Smooth muscle cell (in vitro differentiated cells): Measurements from ENCODE around the gene PBX3. TPM values are rescaled to one million over a fixed set of nuclear protein-coding genes. Genes with fewer than 3 reads are reported as not detected.

ENCODE experiments used
- DNase-seq: peaks from one replicate; lab custom pipeline; 2025; ENCODE audit not compliant: unreplicated experiment; lab: John Stamatoyannopoulos, UW
- H2AFZ ChIP-seq: fragments of 200-600 bp; sonication (generic); 2 replicates; pipeline ENCODE4 v1.6.0; 2016; ENCODE audit warnings: antibody characterized with exemption, low read depth, mild to moderate bottlenecking
- H3F3A ChIP-seq: fragments of 200-600 bp; sonication (generic); 2 replicates; pipeline ENCODE4 v1.6.0; 2017; ENCODE audit warnings: antibody characterized with exemption, low read depth
- H3K27ac ChIP-seq: fragments of 200-600 bp; sonication (generic); 2 replicates; pipeline ENCODE4 v1.5.1; 2016; ENCODE audit warnings: low read depth, mild to moderate bottlenecking
- H3K27me3 ChIP-seq: fragments of 200-600 bp; sonication (generic); 2 replicates; pipeline ENCODE4 v1.6.1; 2016; ENCODE audit warnings: low read depth, mild to moderate bottlenecking
- H3K36me3 ChIP-seq: fragments of 200-600 bp; sonication (generic); 2 replicates; pipeline ENCODE4 v1.5.1; 2016; ENCODE audit warnings: low read depth
- H3K4me1 ChIP-seq: fragments of 200-600 bp; sonication (generic); 2 replicates; pipeline ENCODE4 v1.5.1; 2016; ENCODE audit warnings: low read depth
- H3K4me2 ChIP-seq: fragments of 200-600 bp; sonication (generic); 2 replicates; pipeline ENCODE4 v1.6.0; 2016; ENCODE audit warnings: mild to moderate bottlenecking
- H3K4me3 ChIP-seq: fragments of 200-600 bp; sonication (generic); 2 replicates; pipeline ENCODE4 v1.5.1; 2016; ENCODE audit warnings: mild to moderate bottlenecking
- H3K79me2 ChIP-seq: fragments of 200-600 bp; sonication (generic); 2 replicates; pipeline ENCODE4 v1.6.0; 2016; ENCODE audit warnings: low read depth, mild to moderate bottlenecking
- H3K9ac ChIP-seq: fragments of 200-600 bp; sonication (generic); 2 replicates; pipeline ENCODE4 v1.6.0; 2016; ENCODE audit warnings: low read depth
- H3K9me3 ChIP-seq: fragments of 200-600 bp; sonication (generic); replicated peaks from 2 replicates; pipeline ENCODE4 v1.5.1; 2016; ENCODE audit warnings: low read depth
- H4K20me1 ChIP-seq: fragments of 200-600 bp; sonication (generic); 2 replicates; pipeline ENCODE4 v1.6.0; 2016; ENCODE audit warnings: low read depth
- CTCF ChIP-seq: fragments of 200-600 bp; sonication (generic); IDR thresholded peaks from 2 replicates; pipeline ENCODE4 v1.5.1; 2017; ENCODE audit warnings: borderline replicate concordance, mild to moderate bottlenecking, antibody characterized with exemption; ENCODE audit not compliant: insufficient read depth, poor library complexity, severe bottlenecking
- WGBS: methylation state at CpG from one replicate; pipeline ENCODE4 v1.1.7; 2016; ENCODE audit warnings: low lambda C conversion rate; 5-methylcytosine and 5-hydroxymethylcytosine counted together
- polyA plus RNA-seq: library from polyadenylated mRNA; unstranded; fragments of >200 nt; fragmentation: Nextera tagmentation; extraction: Ambion mirVana; gene quantifications from 2 replicates; pipeline ENCODE4 v1.2.1, GENCODE V29; 2016
- total RNA-seq: library from RNA; depleted of rRNA; stranded (reverse); fragments of >200 nt; gene quantifications from 2 replicates; pipeline ENCODE4 v1.2.3, GENCODE V29; 2014

The PBX3 gene
- total RNA-seq (28.7 and 34.6 TPM in 2 replicates), polyA plus RNA-seq (15.3 and 16.4 TPM in 2 replicates)

DNA sequence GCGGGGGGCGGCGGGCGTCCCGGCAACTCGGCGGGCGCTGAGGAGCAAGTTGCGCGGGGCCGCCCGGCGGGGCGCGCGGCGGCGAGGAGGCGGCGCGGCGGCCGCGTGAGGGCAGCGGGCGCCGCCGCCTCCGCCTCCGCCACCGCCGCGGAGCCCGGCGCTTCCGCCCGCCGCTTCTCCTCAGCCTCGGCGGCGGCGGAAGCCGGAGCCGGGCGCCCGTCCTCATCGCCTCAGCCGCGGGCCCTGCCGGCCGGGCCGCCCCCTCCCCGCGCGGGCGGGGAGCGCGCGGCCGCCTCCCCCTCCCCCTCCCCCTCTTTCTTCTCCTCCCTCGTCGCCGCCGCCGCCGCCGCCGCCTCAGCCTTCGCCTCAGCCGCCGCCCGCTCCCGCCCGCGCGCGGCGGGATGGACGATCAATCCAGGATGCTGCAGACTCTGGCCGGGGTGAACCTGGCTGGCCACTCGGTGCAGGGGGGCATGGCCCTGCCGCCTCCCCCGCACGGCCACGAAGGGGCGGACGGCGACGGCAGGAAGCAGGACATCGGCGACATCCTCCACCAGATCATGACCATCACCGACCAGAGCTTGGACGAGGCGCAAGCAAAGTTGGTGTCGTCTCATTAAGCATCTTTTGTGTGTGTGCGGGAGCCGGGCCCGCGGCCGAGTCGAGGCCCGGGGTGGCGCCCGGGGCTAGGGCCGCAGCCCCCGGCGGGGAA is at the start of gene PBX3:
Gene PBX3, plus strand, starts transcription at position 321 of the 712 bp plus-strand sequence.
- peaks cover 13% of the 10 kb centered on the region for H4K20me1 ChIP-seq
- H3K27me3 ChIP-seq, result no peaks in the 10 kb centered on the region
- no peaks in the 10 kb centered on the region for H3K9me3 ChIP-seq
- H3K79me2 ChIP-seq, result peaks cover 36% of the 10 kb centered on the region
- peaks cover 11% of the 10 kb centered on the region for H3F3A ChIP-seq
- TF ChIP-seq CTCF, result no peak
- peaks cover 34% of the 10 kb centered on the region for H3K4me1 ChIP-seq
- H3K36me3 ChIP-seq, result no peaks in the 10 kb centered on the region
- peak within 1 kb of the TSS; percentile 88 for H3K4me3 ChIP-seq
- H3K27ac ChIP-seq, result no peak within 1 kb of the TSS
- DNase-seq, result no peak
- peak within 1 kb of the TSS; percentile 92 for H3K4me2 ChIP-seq
- peak within 1 kb of the TSS; percentile 97 for H2AFZ ChIP-seq
- peak within 1 kb of the TSS; percentile 34 for H3K9ac ChIP-seq
- under 1% methylated on average over 27 of the region's 107 CpGs for WGBS

GRCh38 chr9:125699870-125700269 is 47.3 kb upstream of the PBX3 start:
- peaks cover 98% of the 10 kb centered on the region for H3K79me2 ChIP-seq
- H3F3A ChIP-seq, result no peaks in the 10 kb centered on the region
- H4K20me1 ChIP-seq, result peaks cover 77% of the 10 kb centered on the region
- peaks cover 7% of the 10 kb centered on the region for H3K4me1 ChIP-seq
- 99% methylated on average over 3 of the region's 3 CpGs for WGBS
- no peak overlapping the region for H3K4me3 ChIP-seq
- H3K36me3 ChIP-seq, result no peaks in the 10 kb centered on the region
- H3K27ac ChIP-seq, result no peak overlapping the region
- H3K9me3 ChIP-seq, result no peaks in the 10 kb centered on the region
- H3K4me2 ChIP-seq, result no peak overlapping the region
- no peak overlapping the region for H2AFZ ChIP-seq
- no peak for TF ChIP-seq CTCF
- H3K27me3 ChIP-seq, result no peaks in the 10 kb centered on the region
- no peak for DNase-seq
- H3K9ac ChIP-seq, result no peak overlapping the region

DNA sequence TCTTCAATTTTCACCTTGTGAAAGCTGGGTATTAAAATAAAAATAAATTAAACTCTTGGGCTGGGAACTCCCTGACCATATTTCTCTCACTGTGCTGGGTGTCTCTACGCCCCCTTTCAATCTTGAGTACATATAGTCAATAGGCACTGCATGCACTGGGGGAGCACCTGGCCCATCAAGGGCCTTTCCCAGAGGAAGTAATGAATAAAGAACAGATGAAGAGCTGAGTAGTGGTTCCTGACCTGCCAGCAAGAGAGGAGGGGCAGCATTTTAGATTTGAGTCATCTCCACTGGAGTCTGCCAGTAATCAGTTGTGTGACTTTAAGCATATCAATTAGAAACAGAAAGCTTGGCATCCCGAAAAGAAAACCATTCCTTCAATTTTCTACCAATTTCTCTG is 46.4 kb upstream of the PBX3 start:
- DNase-seq, result no peak
- peaks cover 68% of the 10 kb centered on the region for H4K20me1 ChIP-seq
- H3K27me3 ChIP-seq, result no peaks in the 10 kb centered on the region
- no peaks in the 10 kb centered on the region for H3F3A ChIP-seq
- no peak overlapping the region for H3K9ac ChIP-seq
- WGBS, result 80% methylated on average over 2 of the region's 2 CpGs
- H3K4me1 ChIP-seq, result peaks cover 14% of the 10 kb centered on the region
- no peak overlapping the region for H3K27ac ChIP-seq
- H3K36me3 ChIP-seq, result no peaks in the 10 kb centered on the region
- H2AFZ ChIP-seq, result no peak overlapping the region
- H3K79me2 ChIP-seq, result peaks cover 98% of the 10 kb centered on the region
- no peak overlapping the region for H3K4me3 ChIP-seq
- no peak for TF ChIP-seq CTCF
- H3K4me2 ChIP-seq, result no peak overlapping the region
- H3K9me3 ChIP-seq, result no peaks in the 10 kb centered on the region

GRCh38 chr9:125701351-125701750 is 45.8 kb upstream of the PBX3 start:
- Histone ChIP-seq H3K79me2 (peaks cover 98% of the 10 kb centered on the region), H3K4me2 (no peak overlapping the region), H3F3A (no peaks in the 10 kb centered on the region), H3K9me3 (no peaks in the 10 kb centered on the region), H2AFZ (no peak overlapping the region), H3K27me3 (no peaks in the 10 kb centered on the region), H4K20me1 (peaks cover 63% of the 10 kb centered on the region), H3K27ac (no peak overlapping the region), H3K36me3 (no peaks in the 10 kb centered on the region), H3K9ac (no peak overlapping the region), H3K4me1 (peaks cover 20% of the 10 kb centered on the region), H3K4me3 (no peak overlapping the region)
- TF ChIP-seq CTCF, result no peak
- 49% methylated on average over 6 of the region's 6 CpGs for WGBS
- no peak for DNase-seq
